GM19372 (cell line): ENCODE data around the gene DNMBP.
A peak's percentile ranks its signal among the peaks of the same experiment; 100 is the strongest.

Source experiments
- ATAC-seq: cut with Tn5 transposase; IDR thresholded peaks from one replicate; pipeline ENCODE4 v1.9.1; 2021; ENCODE audit warnings: mild to moderate bottlenecking, low read depth, moderate library complexity; ENCODE audit not compliant: unreplicated experiment

The DNMBP gene

GRCh38 chr10:100009793-100010676 is at the start of gene DNMBP:
Gene DNMBP, minus strand, starts transcription at chr10:100009947. Its CDS starts 37,823 bp downstream, at chr10:99972124.
- ATAC-seq: peak; percentile 59

GRCh38 chr10:100057948-100058347 is 48.2 kb upstream of the DNMBP start:
- no peak for ATAC-seq

GRCh38 chr10:100053686-100054460 is 44.1 kb upstream of the DNMBP start:
- ATAC-seq: no peak

GRCh38 chr10:100046021-100046486 is 36.3 kb upstream of the DNMBP start:
- ATAC-seq: peak; percentile 53

GRCh38 chr10:100045592-100045991 is 35.8 kb upstream of the DNMBP start:
- no peak for ATAC-seq

- no peak for ATAC-seq
These were observed 34.0 kb upstream of the DNMBP start for GRCh38 chr10:100043796-100044195.

- no peak for ATAC-seq
These were observed 33.6 kb upstream of the DNMBP start for GRCh38 chr10:100043344-100043743.

GRCh38 chr10:100041306-100042002 is 31.7 kb upstream of the DNMBP start:
- ATAC-seq: no peak

- ATAC-seq: no peak
These were observed 28.9 kb upstream of the DNMBP start for GRCh38 chr10:100038561-100039071.

GRCh38 chr10:100037758-100038315 is 28.1 kb upstream of the DNMBP start:
- no peak for ATAC-seq

GRCh38 chr10:100036850-100037249 is 27.1 kb upstream of the DNMBP start:
- ATAC-seq: no peak

GRCh38 chr10:100033766-100034418 is 24.1 kb upstream of the DNMBP start:
- ATAC-seq: no peak

GRCh38 chr10:100027416-100027815 is 17.7 kb upstream of the DNMBP start:
- ATAC-seq: no peak

- ATAC-seq: no peak
These were observed 15.8 kb upstream of the DNMBP start for GRCh38 chr10:100025576-100025975.

GRCh38 chr10:100024748-100025147 is 15.0 kb upstream of the DNMBP start:
- ATAC-seq: no peak

GRCh38 chr10:100022403-100022802 is 12.7 kb upstream of the DNMBP start:
- ATAC-seq: no peak

GRCh38 chr10:100021322-100021721 is 11.6 kb upstream of the DNMBP start:
- no peak for ATAC-seq

- no peak for ATAC-seq
These were observed 11.1 kb upstream of the DNMBP start for GRCh38 chr10:100020886-100021253.

GRCh38 chr10:100020142-100020885 is 10.6 kb upstream of the DNMBP start:
- ATAC-seq: peak; percentile 61
